Superior temporal gyrus (tissue), 1 donor: ENCODE measurements around the gene E2F3.

Experiments
- DNase-seq: peaks from one replicate; pipeline ENCODE4 v3.0.0-alpha.2; 2016; ENCODE audit errors: extremely low spot score

E2F3 gene

GRCh38 chr6:20401205-20402091 lies at the start of gene E2F3:
TSS of gene E2F3 (plus strand) at chr6:20401879. CDS start at chr6:20402233, 354 bp downstream.
- peak; percentile 99 for DNase-seq

GRCh38 chr6:20352346-20352745 lies 49.3 kb upstream of the E2F3 start:
- DNase-seq = no peak

- DNase-seq = no peak
These were observed 48.5 kb upstream of the E2F3 start for GRCh38 chr6:20353134-20353533.

GRCh38 chr6:20354366-20354765 lies 47.3 kb upstream of the E2F3 start:
- DNase-seq = no peak

GRCh38 chr6:20360471-20361119 lies 41.1 kb upstream of the E2F3 start:
- DNase-seq = no peak

- no peak for DNase-seq
These were observed 39.1 kb upstream of the E2F3 start for GRCh38 chr6:20362623-20363022.

- DNase-seq = no peak
These were observed 37.4 kb upstream of the E2F3 start for GRCh38 chr6:20364327-20364726.

GRCh38 chr6:20365456-20365855 lies 36.2 kb upstream of the E2F3 start:
- no peak for DNase-seq

GRCh38 chr6:20366082-20366830 lies 35.4 kb upstream of the E2F3 start:
- no peak for DNase-seq

- DNase-seq = peak; percentile 49
These were observed 33.8 kb upstream of the E2F3 start for GRCh38 chr6:20367743-20368485.

GRCh38 chr6:20370393-20370792 lies 31.3 kb upstream of the E2F3 start:
- DNase-seq = no peak

GRCh38 chr6:20370801-20371200 lies 30.9 kb upstream of the E2F3 start:
- DNase-seq = no peak

- no peak for DNase-seq
These were observed 26.2 kb upstream of the E2F3 start for GRCh38 chr6:20375436-20375835.

GRCh38 chr6:20377623-20378265 lies 23.9 kb upstream of the E2F3 start:
- DNase-seq = peak; percentile 42

- DNase-seq = no peak
These were observed 22.4 kb upstream of the E2F3 start for GRCh38 chr6:20379231-20379630.

- no peak for DNase-seq
These were observed 15.5 kb upstream of the E2F3 start for GRCh38 chr6:20386218-20386617.

GRCh38 chr6:20389066-20389465 lies 12.6 kb upstream of the E2F3 start:
- no peak for DNase-seq

GRCh38 chr6:20393297-20393696 lies 8.4 kb upstream of the E2F3 start:
- no peak for DNase-seq

- DNase-seq = no peak
These were observed 2.2 kb upstream of the E2F3 start for GRCh38 chr6:20399518-20399917.

- DNase-seq = peak; percentile 24
These were observed 1.0 kb upstream of the E2F3 start for GRCh38 chr6:20400456-20401204.

- DNase-seq = no peak
These were observed 338 bp downstream of the E2F3 start for GRCh38 chr6:20402092-20402341.
